Right ventricle myocardium superior (tissue), 1 donor: Measurements from ENCODE around the gene WIPF2. TPM values are rescaled to one million over a fixed set of nuclear protein-coding genes. Genes with fewer than 3 reads are reported as not detected.

Experiments
- ATAC-seq: fragments of 200-7000 bp; cut with Tn5 transposase; one replicate; pipeline ENCODE4 v1.9.1; 2020; ENCODE audit warnings: mild to moderate bottlenecking; ENCODE audit not compliant: poor library complexity
- DNase-seq: peaks from one replicate; pipeline ENCODE4 v3.0.0-alpha.2; 2020
- intact Hi-C: fragments of 100-400 bp; cut with DNase I; formaldehyde crosslinking; loops from one replicate; pipeline ENCODE4 v1.11.2; 2022
- total RNA-seq: library from RNA; stranded (reverse); fragmentation: NEBNext Ultra II Directional; extraction: Animal tissue kit (Norgen Biotek cat#: 25700); gene quantifications from one replicate; pipeline ENCODE4 v1.2.1, GENCODE V29; 2021
- donor health status: DM: no; HTN: yes; CAD: no; lungs with severe emphysema.

The WIPF2 gene
- total RNA-seq, 1 donor from 2014 or later: 11.8 TPM

- ATAC-seq: no peak
- intact Hi-C loops: loop anchor here (10.0 kb wide), 1 partner anchor 248 kb away; no protein-coding TSS in a partner anchor
- no peak for DNase-seq
Measured at GRCh38 chr17:40307001-40307730, 88.1 kb downstream of the WIPF2 start.

GRCh38 chr17:40307740-40308239, 88.7 kb downstream of the WIPF2 start:
- intact Hi-C loops: loop anchor here (10.0 kb wide), 1 partner anchor 247 kb away; no protein-coding TSS in a partner anchor
- DNase-seq (no peak), ATAC-seq (no peak)

- peak; percentile 76 for DNase-seq
- intact Hi-C loops: loop anchor here (10.0 kb wide), 1 partner anchor 246 kb away; no protein-coding TSS in a partner anchor
- peak; percentile 46 for ATAC-seq
Measured at GRCh38 chr17:40309031-40309948, 90.2 kb downstream of the WIPF2 start, which contains the start of gene RARA. RARA (plus strand) TSS chr17:40309180; CDS start chr17:40331219, 22,039 bp downstream.

GRCh38 chr17:40309949-40310510, 90.9 kb downstream of the WIPF2 start:
- no peak for ATAC-seq
- intact Hi-C loops: loop anchor here (10.0 kb wide), 1 partner anchor 245 kb away; no protein-coding TSS in a partner anchor
- DNase-seq: no peak

GRCh38 chr17:40310882-40311391, 91.8 kb downstream of the WIPF2 start:
- intact Hi-C loops: no loop called here

GRCh38 chr17:40311575-40311974, 92.5 kb downstream of the WIPF2 start:
- ATAC-seq: peak; percentile 24
- peak; percentile 81 for DNase-seq
- intact Hi-C loops: no loop called here

More at GRCh38 chr17:40310882-40311391, 91.8 kb downstream of the WIPF2 start:
- DNase-seq: no peak
- ATAC-seq: peak; percentile 66

- DNase-seq (no peak), ATAC-seq (peak; percentile 60)
- intact Hi-C loops: no loop called here
Measured at GRCh38 chr17:40312131-40312731, 93.1 kb downstream of the WIPF2 start.

GRCh38 chr17:40312893-40313667, 94.0 kb downstream of the WIPF2 start:
- intact Hi-C loops: no loop called here
- ATAC-seq: no peak
- DNase-seq: no peak

GRCh38 chr17:40313668-40314583, 94.8 kb downstream of the WIPF2 start:
- ATAC-seq: no peak
- DNase-seq: no peak
- intact Hi-C loops: no loop called here

- intact Hi-C loops: no loop called here
- ATAC-seq: no peak
Measured at GRCh38 chr17:40314584-40314956, 95.5 kb downstream of the WIPF2 start.

GRCh38 chr17:40315206-40315605, 96.1 kb downstream of the WIPF2 start:
- intact Hi-C loops: no loop called here
- no peak for ATAC-seq
- DNase-seq: no peak

More at GRCh38 chr17:40314584-40314956, 95.5 kb downstream of the WIPF2 start:
- peak; percentile 93 for DNase-seq

GRCh38 chr17:40315678-40316570, 96.8 kb downstream of the WIPF2 start:
- ATAC-seq (no peak), DNase-seq (no peak)
- intact Hi-C loops: no loop called here

- peak; percentile 82 for DNase-seq
- intact Hi-C loops: no loop called here
- peak; percentile 18 for ATAC-seq
Measured at GRCh38 chr17:40316571-40317344, 97.7 kb downstream of the WIPF2 start.

- DNase-seq: no peak
- peak; percentile 21 for ATAC-seq
- intact Hi-C loops: no loop called here
Measured at GRCh38 chr17:40317345-40317873, 98.3 kb downstream of the WIPF2 start.
